Ovary (tissue), 3 donors: ENCODE results near the gene MAP3K8.

Source experiments
- CTCF ChIP-seq, 3 donors: fragments of 450-650 bp in 2 of 3; fragments of 200-600 bp in 1 of 3; IDR thresholded peaks; one replicate each; pipeline versions ENCODE4 v1.5.1 to v1.8.0; 2016 to 2022; ENCODE audit warnings: antibody characterized with exemption in 3 of 3, mild to moderate bottlenecking in 1 of 3
- EP300 ChIP-seq: sonication (generic); formaldehyde crosslinking; IDR thresholded peaks from one replicate; pipeline ENCODE4 v1.6.1; 2017; ENCODE audit warnings: antibody characterized with exemption
- POLR2A ChIP-seq: fragments of 450-650 bp; IDR thresholded peaks from one replicate; pipeline ENCODE4 v1.6.1; 2017; ENCODE audit warnings: antibody characterized with exemption, mild to moderate bottlenecking, moderate library complexity
- donor health status: DM: no; HTN: no; CAD: no.

DNA sequence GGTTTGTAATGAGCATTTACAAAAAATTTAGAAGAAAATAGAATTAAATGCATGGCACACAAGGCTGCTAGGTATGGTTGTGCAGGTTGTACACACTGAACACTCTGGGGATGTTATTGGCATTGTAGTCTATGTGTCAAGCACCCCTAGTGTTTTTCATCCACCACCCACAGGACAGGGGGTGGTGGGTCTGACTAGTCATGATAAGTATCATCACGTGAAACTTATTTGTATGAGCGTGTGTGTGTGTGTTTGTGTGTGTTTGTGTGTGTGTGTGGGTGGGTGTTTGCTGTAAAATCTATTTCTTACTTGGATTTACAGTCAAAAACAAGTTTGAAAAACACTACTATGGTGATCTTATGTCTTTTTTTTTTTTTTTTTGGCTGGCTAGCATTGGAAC lies 66.5 kb downstream of the MAP3K8 start:
- TF ChIP-seq CTCF (IDR thresholded peaks at IDR 0.05) (no peak), POLR2A (no peak), EP300 (no peak)
